Mammary epithelial cell (primary cell): ENCODE data around the gene EPYC.

Experiments
- CTCF ChIP-seq, 2 donors: IDR thresholded peaks in 1 of 2; conservative IDR thresholded peaks in 1 of 2; 2 replicates each; pipeline ENCODE4 v1.5.1; 2011 to 2012; ENCODE audit warnings: inconsistent platforms in 2 of 2, low read length in 2 of 2, mild to moderate bottlenecking in 2 of 2, control low read depth in 1 of 2, low read depth in 1 of 2; ENCODE audit not compliant: insufficient read depth in 1 of 2; ENCODE audit errors: extremely low read depth in 1 of 2
- EZH2 ChIP-seq: IDR thresholded peaks from 2 replicates; pipeline ENCODE4 v1.6.1; 2012; ENCODE audit warnings: low read length, inconsistent platforms, borderline replicate concordance

GRCh38 chr12:90982170-90982569, 22.6 kb downstream of the EPYC start:
- TF ChIP-seq CTCF (conservative IDR thresholded peaks at IDR 0.05 in 1 of 2, IDR thresholded peaks at IDR 0.05 in 1 of 2; ENCODE audit: extremely low read depth in 1 of 2, insufficient read depth in 1 of 2, low read depth in 1 of 2, low read length in 2 of 2) (no peak), EZH2 (no peak)
